GM10248 (cell line): ENCODE measurements around the gene CACNB4.

Experiments
- CTCF ChIA-PET: fragments of 300-600 bp; sonication (Branson Sonifier 250); formaldehyde crosslinking; extraction: SDS; loops from one replicate; lab custom pipeline; 2021; ENCODE audit warnings: antibody characterized with exemption; lab: Yijun Ruan, JAX
- POLR2A ChIA-PET: fragments of 350-650 bp; sonication (Branson Sonifier 250); formaldehyde crosslinking; extraction: SDS; loops from one replicate; lab custom pipeline; 2020; ENCODE audit warnings: antibody characterized with exemption; lab: Yijun Ruan, JAX
- DNase-seq: peaks from one replicate; pipeline ENCODE4 v3.0.0; 2012; ENCODE audit errors: extremely low spot score
- CTCF ChIP-seq: IDR thresholded peaks from 2 replicates; pipeline ENCODE4 v1.5.1; 2012; ENCODE audit warnings: mild to moderate bottlenecking, low read depth; ENCODE audit errors: extremely low read depth, missing control alignments, control extremely low read depth

CACNB4 gene

GRCh38 chr2:151976945-151977353 is 121.9 kb downstream of the CACNB4 start:
- DNase-seq: peak; percentile 40
- CTCF ChIA-PET: interaction anchor here (0.8 to 3.7 kb wide), 7 partner anchors 9 to 71 kb away, joined by 3 to 18 read pairs (median 5); no protein-coding TSS in a partner anchor
- POLR2A ChIA-PET: no interaction called here
- no peak for TF ChIP-seq CTCF

- no peak for DNase-seq
- POLR2A ChIA-PET: no interaction called here
- CTCF ChIA-PET: interaction anchor here (0.8 to 3.7 kb wide), 6 partner anchors 8 to 50 kb away, joined by 3 to 18 read pairs (median 6); no protein-coding TSS in a partner anchor
- no peak for TF ChIP-seq CTCF
Measured at GRCh38 chr2:151975460-151976414, 123.1 kb downstream of the CACNB4 start.

GRCh38 chr2:151974988-151975387 is 123.9 kb downstream of the CACNB4 start:
- ChIA-PET POLR2A (no interaction called here), CTCF (interaction anchor here (0.7 to 2.9 kb wide), 5 partner anchors 9 to 51 kb away, joined by 4 to 11 read pairs (median 6); no protein-coding TSS in a partner anchor)
- no peak for TF ChIP-seq CTCF
- DNase-seq: no peak

- ChIA-PET CTCF (interaction anchor here (0.7 to 2.9 kb wide), 10 partner anchors 10 to 87 kb away, joined by 3 to 11 read pairs (median 3); no protein-coding TSS in a partner anchor), POLR2A (no interaction called here)
- TF ChIP-seq CTCF: no peak
- DNase-seq: no peak
Measured at GRCh38 chr2:151973901-151974199, 125.0 kb downstream of the CACNB4 start.

GRCh38 chr2:151973013-151973900 is 125.6 kb downstream of the CACNB4 start:
- POLR2A ChIA-PET: no interaction called here

More at GRCh38 chr2:151973013-151973900, 125.6 kb downstream of the CACNB4 start:
- DNase-seq: no peak
- CTCF ChIA-PET: interaction anchor here (1.0 to 2.9 kb wide), 9 partner anchors 8 to 86 kb away, joined by 3 to 11 read pairs (median 3); no protein-coding TSS in a partner anchor
- TF ChIP-seq CTCF: no peak
